Activated CD8-positive, alpha-beta memory T cell treated with anti-CD3 and anti-CD28 coated beads for 24 hours (primary cell): ENCODE results near the gene ADAMTSL1.
"Not testable (repeated sequence)": the region's sequence is repeated elsewhere in the genome, so short reads cannot be mapped to it uniquely, and the experiment has no call there.

Experiments
- DNase-seq: peaks from one replicate; pipeline ENCODE4 v3.0.0-alpha.2; 2020

Gene ADAMTSL1

GRCh38 chr9:18826248-18826647 is 352.3 kb downstream of the ADAMTSL1 start:
- no peak for DNase-seq

GRCh38 chr9:18829066-18829465 is 355.1 kb downstream of the ADAMTSL1 start:
- no peak for DNase-seq

DNA sequence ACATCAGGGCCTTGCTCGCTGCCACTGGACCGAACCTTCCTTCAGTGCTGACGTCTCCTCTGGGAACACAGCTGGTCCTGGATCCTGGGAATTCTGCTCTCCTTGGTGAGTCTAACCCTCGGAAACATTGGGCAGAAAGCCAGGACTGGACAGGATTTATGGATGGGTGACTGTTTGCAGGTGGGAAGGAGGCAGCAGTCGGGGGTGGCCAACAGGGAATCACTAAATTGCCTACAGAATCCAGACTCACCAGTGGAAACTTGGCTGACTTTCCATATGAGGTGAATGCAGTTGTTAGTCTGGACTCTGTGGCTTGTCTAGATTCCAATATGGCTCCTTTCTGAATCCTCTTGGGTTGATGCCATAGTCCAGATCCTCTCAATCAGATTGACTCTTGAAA is 355.9 kb downstream of the ADAMTSL1 start:
- no peak for DNase-seq

DNA sequence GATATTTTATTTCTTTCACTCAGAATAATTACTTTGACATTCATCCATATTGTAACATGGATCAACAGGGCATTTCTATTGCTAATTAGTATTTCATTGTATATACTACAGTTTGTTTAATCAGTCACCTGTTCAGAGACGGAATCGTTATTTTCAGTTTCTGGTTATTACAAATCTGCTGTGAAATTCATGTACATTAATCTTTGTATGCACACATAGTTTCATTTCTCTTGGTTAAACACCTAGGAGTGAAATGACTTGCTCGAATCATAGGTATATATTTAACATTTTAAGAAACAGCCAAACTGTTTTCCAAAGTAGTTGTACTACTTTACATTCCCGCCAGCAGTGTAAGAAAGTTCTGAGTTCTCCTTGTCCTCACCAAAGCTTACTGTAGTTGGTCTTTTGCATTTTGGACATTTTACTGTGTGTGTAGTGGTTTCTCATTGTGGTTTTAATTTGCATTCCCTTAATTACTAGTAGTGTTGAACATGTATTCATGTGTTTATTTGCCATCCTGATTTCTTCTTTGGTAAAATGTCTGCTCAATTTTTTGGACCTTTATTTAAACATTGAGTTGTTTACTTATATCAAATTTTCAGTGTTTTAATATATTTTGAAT is 360.9 kb downstream of the ADAMTSL1 start:
- DNase-seq, result no peak

GRCh38 chr9:18837402-18837801 is 363.4 kb downstream of the ADAMTSL1 start:
- no peak for DNase-seq

- DNase-seq, result no peak
Observed at GRCh38 chr9:18847576-18848275, 373.8 kb downstream of the ADAMTSL1 start.

- no peak for DNase-seq
Observed at GRCh38 chr9:18848657-18849056, 374.7 kb downstream of the ADAMTSL1 start.

GRCh38 chr9:18849270-18849669 is 375.3 kb downstream of the ADAMTSL1 start:
- no peak for DNase-seq

- no peak for DNase-seq
Observed at GRCh38 chr9:18849890-18850677, 376.1 kb downstream of the ADAMTSL1 start.

DNA sequence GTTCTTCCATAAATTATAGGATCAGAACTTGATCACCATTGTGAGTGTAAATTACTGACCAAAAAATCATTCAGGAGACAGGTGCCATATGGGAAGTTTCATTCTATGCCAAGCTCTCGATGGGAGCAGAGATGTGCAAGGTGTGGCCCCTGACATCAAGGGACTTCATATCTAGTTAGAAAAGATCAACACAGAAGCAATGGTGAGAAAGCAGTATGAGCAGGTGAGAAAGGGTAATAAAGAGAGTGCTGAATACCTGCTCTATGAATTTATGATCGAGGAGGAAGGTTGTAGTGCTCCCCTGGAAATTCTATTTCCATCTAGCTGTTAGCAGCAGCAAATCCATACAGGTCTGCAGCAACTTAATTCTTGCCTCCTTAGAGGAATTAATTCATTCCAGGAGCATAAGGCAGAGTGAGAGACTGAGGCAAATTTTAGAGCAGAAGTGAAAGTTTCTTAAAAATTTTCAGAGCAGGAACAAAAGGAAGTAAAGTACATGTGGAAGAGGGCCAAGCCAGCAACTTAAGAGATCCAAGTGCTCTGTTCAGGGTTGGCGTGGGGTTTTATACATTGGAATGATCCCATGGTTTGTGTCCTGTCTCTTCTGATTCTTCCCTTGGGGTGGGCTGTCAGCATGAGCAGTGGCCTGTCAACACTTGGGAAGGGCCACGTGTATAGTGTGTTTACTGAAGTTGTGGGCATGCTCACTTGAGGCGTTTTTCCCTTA is 377.3 kb downstream of the ADAMTSL1 start:
- DNase-seq, result no peak

GRCh38 chr9:18855656-18856055 is 381.7 kb downstream of the ADAMTSL1 start:
- DNase-seq, result no peak

GRCh38 chr9:18857334-18857733 is 383.4 kb downstream of the ADAMTSL1 start:
- no peak for DNase-seq

DNA sequence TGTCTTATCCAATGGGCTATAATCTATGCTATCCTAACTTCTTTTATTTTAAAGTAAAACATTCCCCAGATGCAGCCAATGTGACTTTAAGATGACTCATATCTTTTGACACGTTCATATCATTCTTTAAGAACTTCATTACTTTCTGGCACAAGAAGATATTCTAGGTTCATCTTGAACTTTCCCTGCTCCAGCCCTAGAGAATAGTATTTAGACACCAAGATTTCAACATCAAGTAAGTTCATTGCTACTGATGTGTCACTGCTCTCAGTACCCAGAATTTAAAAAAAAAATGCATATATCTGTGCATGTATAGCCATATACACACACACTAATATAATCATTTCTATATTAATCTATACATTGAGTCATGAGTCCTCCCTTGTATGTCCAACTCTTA is 383.8 kb downstream of the ADAMTSL1 start:
- DNase-seq, result no peak

- no peak for DNase-seq
Observed at GRCh38 chr9:18861609-18862544, 387.9 kb downstream of the ADAMTSL1 start.

- no peak for DNase-seq
Observed at GRCh38 chr9:18863791-18864190, 389.8 kb downstream of the ADAMTSL1 start.

- no peak for DNase-seq
Observed at GRCh38 chr9:18864516-18864915, 390.6 kb downstream of the ADAMTSL1 start.

DNA sequence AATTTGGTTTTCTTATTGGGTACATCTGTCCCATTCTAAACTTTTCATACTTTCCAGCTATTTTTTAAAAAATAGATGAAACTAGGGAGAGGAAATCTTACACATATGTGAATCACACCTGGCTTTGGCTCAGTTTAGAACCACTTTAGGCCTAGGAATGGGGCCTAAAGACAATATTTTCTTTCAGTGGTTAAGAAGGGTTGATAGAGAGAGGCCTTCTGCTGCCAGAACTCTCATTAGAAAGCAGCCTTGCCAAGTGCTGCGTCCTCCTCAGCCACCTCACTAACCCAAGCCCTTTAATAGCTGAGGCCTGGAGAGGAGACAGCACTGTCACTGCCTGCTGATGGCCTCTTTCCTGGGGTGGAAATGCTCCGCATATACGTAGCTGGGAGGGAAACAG is 391.6 kb downstream of the ADAMTSL1 start:
- no peak for DNase-seq

- DNase-seq, result no peak
Observed at GRCh38 chr9:18866121-18866831, 392.3 kb downstream of the ADAMTSL1 start.

- DNase-seq, result no peak
Observed at GRCh38 chr9:18869725-18870124, 395.8 kb downstream of the ADAMTSL1 start.

DNA sequence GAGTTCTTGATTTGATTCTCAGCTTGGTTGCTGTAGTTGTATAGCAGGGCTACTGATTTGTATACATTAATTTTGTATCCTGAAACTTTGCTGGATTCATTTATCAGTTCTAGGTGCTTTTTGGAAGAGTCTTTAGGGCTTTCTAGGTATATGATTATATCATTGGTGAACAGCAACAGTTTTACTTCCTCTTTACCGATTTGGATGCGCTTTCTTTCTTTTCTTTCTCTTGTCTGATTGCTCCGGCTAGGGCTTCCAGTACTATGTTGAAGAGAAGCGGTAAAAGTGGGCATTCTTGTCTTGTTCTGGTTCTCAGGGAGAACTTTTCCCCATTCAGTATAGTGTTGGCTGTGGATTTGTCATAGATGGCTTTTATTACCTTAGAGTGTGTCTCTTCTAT is 400.1 kb downstream of the ADAMTSL1 start:
- no peak for DNase-seq

- DNase-seq, result not testable (repeated sequence)
Observed at GRCh38 chr9:18874990-18875389, 401.0 kb downstream of the ADAMTSL1 start.
